Adrenal gland (tissue), 12 donors: ENCODE data around the gene PADI6. TPM values are rescaled to one million over a fixed set of nuclear protein-coding genes. Genes with fewer than 3 reads are reported as not detected.

ENCODE experiments used
- DNase-seq, 7 donors: peaks; one replicate each; pipeline ENCODE4 v3.0.0-alpha.2; 2019 to 2020
- H3K27ac ChIP-seq, 5 donors: fragments of 200-600 bp; sonication (generic) in 4 of 5; 1 replicate in 3 of 5; 2 replicates in 2 of 5; pipeline versions ENCODE4 v1.5.1 to v1.8.0; 2016 to 2020; ENCODE audit warnings: mild to moderate bottlenecking in 1 of 5
- H3K27me3 ChIP-seq: fragments of 200-600 bp; 2 replicates; pipeline ENCODE4 v1.8.0; 2021
- H3K36me3 ChIP-seq, 2 donors: fragments of 200-600 bp; replicated peaks in 1 of 2; 1 replicate in 1 of 2; 2 replicates in 1 of 2; pipeline versions ENCODE4 v1.5.1 to v1.8.0; 2018 to 2022
- H3K4me1 ChIP-seq, 2 donors: fragments of 200-600 bp; replicated peaks in 1 of 2; 1 replicate in 1 of 2; 2 replicates in 1 of 2; pipeline versions ENCODE4 v1.5.1 to v1.8.0; 2018 to 2021
- H3K4me3 ChIP-seq, 4 donors: fragments of 200-600 bp; sonication (generic) in 3 of 4; one replicate each; pipeline ENCODE4 v1.5.1; 2016 to 2018
- H3K9me3 ChIP-seq, 3 donors: fragments of 200-600 bp; sonication (generic) in 1 of 3; replicated peaks in 1 of 3; 1 replicate in 2 of 3; 2 replicates in 1 of 3; pipeline versions ENCODE4 v1.5.1 to v1.8.0; 2016 to 2021
- CTCF ChIP-seq, 6 experiments: fragments of 450-650 bp in 4 of 6; fragments of 200-600 bp in 2 of 6; sonication (generic) in 1 of 6; IDR thresholded peaks; 1 replicate in 5 of 6; 2 replicates in 1 of 6; pipeline versions ENCODE4 v1.5.1 to v1.8.0; 2016 to 2021; ENCODE audit warnings: antibody characterized with exemption in 6 of 6, mild to moderate bottlenecking in 2 of 6, moderate library complexity in 1 of 6
- POLR2A ChIP-seq, 2 donors: fragments of 450-650 bp; IDR thresholded peaks; one replicate each; pipeline ENCODE4 v1.6.1; 2017; ENCODE audit warnings: antibody characterized with exemption in 2 of 2, mild to moderate bottlenecking in 2 of 2, moderate library complexity in 1 of 2
- WGBS, 4 donors: extraction: QIAGEN DNeasy Blood & Tissue Kit in 2 of 4; methylation state at CpG; one replicate each; pipeline versions ENCODE4 v1.1.5 to v1.1.7; 2013 to 2017; 5-methylcytosine and 5-hydroxymethylcytosine counted together
- intact Hi-C, 2 donors: fragments of 100-400 bp; cut with DNase I; formaldehyde crosslinking; loops; one replicate each; pipeline versions ENCODE4 v1.14.1 to v1.15.0; 2022 to 2023
- polyA plus RNA-seq, 3 donors: library from polyadenylated mRNA; stranded (reverse); fragments of 200-250 nt in 2 of 3; fragments of 350-450 nt in 1 of 3; fragmentation: Illumina TruSeq in 1 of 3; extraction: RNeasy Lipid Tissue Mini Kit (QIAGEN cat#74804) in 1 of 3; gene quantifications; one replicate each; pipeline ENCODE4 v1.2.3, GENCODE V29; 2013 to 2014
- total RNA-seq, 9 donors: library from RNA; depleted of rRNA in 4 of 9; stranded (reverse); fragments of >200 nt in 4 of 9; fragments of 120-200 nt in 1 of 9; fragmentation: NEBNext Ultra II Directional in 1 of 9; extraction: Animal tissue kit (Norgen Biotek cat#: 25700) in 1 of 9; gene quantifications; one replicate each; pipeline versions ENCODE4 v1.1.0 to v1.2.4, GENCODE V29; 2013 to 2023
- donor health status: healthy with polysubstance abuse.
- donor health status: Bipolar disorder and iron deficiency.
- donor health status: DM: yes; HTN: yes; CAD: no.
- donor health status: DM: no; HTN: no; CAD: no.
- donor health status: DM: no; HTN: no; CAD: no.
- donor health status: DM: yes; HTN: yes; CAD: no.

PADI6 gene
- total and polyA plus RNA-seq, 12 donors, result not detected

DNA sequence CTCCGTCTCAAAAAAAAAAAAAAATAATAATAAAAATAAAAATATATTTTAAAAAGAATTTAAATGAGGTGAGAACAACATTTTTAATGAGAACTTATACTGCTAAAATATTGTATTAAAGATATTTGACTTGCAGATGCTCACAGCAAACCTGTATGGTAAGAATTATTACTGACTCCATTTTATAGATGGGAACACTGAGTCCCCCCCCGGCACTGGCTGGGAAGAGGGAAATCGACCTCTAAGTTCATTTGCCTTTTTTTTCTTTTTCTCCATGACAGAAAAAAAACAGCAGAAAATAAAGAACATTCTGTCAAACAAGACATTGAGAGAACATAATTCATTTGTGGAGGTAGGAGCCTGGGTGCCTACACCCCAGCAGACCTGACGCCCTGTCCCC lies 13.4 kb upstream of the PADI6 start:
- Histone ChIP-seq H3K27me3 (no peaks in the 10 kb centered on the region), H3K9me3 (no peaks in the 10 kb centered on the region), H3K36me3 (no peaks in the 10 kb centered on the region), H3K4me1 (no peaks in the 10 kb centered on the region), H3K4me3 (no peak overlapping the region), H3K27ac (no peak overlapping the region)
- TF ChIP-seq CTCF (IDR thresholded peaks at IDR 0.05) (no peak), POLR2A (IDR thresholded peaks at IDR 0.05) (no peak)
- no peak for DNase-seq
- intact Hi-C loops, result no loop called here
- WGBS, 4 donors, result 66 to 76% (median 75%) methylated on average over 4 of the region's 4 CpGs

DNA sequence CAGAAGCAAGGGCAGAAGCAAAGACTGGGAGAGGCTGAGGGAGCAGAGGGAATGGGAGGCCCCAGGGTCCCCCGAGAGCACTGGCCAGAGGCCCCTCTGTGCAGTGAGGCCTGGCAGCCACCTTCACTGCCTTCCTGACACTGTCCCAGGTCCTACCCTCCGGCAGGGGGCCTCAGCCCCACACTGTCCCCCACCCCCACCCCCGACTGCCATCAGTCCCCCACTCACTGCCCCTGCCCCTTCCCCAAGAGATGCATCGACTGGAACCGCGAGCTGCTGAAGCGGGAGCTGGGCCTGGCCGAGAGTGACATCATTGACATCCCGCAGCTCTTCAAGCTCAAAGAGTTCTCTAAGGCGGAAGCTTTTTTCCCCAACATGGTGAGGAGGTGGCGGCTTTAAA lies 13.0 kb upstream of the PADI6 start:
- intact Hi-C loops, result no loop called here
- TF ChIP-seq POLR2A (IDR thresholded peaks at IDR 0.05), result no peak
- TF ChIP-seq CTCF (IDR thresholded peaks at IDR 0.05), result no peak
- no peaks in the 10 kb centered on the region for H3K27me3 ChIP-seq

DNA sequence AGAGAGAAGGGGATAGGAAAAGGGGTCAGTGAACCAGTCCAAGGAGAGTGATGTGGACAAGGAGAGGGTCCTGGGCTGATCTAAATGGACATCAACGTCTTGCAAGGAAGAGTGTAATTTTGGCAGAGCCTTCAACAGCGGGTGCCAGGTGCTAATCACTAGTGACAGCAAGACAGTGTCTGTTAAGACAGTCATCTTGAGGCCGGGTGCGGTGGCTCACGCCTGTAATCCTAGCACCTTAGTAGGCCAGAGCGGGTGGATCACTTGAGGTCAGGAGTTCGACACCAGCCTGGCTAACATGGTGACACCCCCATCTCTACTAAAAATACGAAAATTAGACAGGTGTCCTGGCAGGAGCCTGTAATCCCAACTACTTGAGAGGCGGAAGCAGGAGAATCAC lies 12.2 kb upstream of the PADI6 start:
- Histone ChIP-seq H3K27me3 (no peaks in the 10 kb centered on the region), H3K4me1 (no peaks in the 10 kb centered on the region), H3K27ac (no peak overlapping the region), H3K9me3 (no peaks in the 10 kb centered on the region), H3K36me3 (no peaks in the 10 kb centered on the region), H3K4me3 (no peak overlapping the region)
- intact Hi-C loops, result loop anchor here in 1 of 2 donors (10.0 kb wide), 1 partner anchor 1145 kb away; no protein-coding TSS in a partner anchor
- WGBS, 4 donors, result 83 to 89% (median 85%) methylated on average over 9 of the region's 9 CpGs
- TF ChIP-seq CTCF (IDR thresholded peaks at IDR 0.05) (no peak), POLR2A (IDR thresholded peaks at IDR 0.05) (no peak)
- DNase-seq, result no peak

More for the DNA sequence above, 13.0 kb upstream of the PADI6 start:
- Histone ChIP-seq H3K9me3 (no peaks in the 10 kb centered on the region), H3K27ac (no peak overlapping the region), H3K4me3 (no peak overlapping the region), H3K36me3 (no peaks in the 10 kb centered on the region), H3K4me1 (no peaks in the 10 kb centered on the region)
- 49 to 56% (median 54%) methylated on average over 2 to 11 of the region's 11 CpGs for WGBS, 4 donors
- DNase-seq, result no peak

- WGBS, 4 donors, result 79 to 91% (median 82%) methylated on average over 10 to 11 of the region's 11 CpGs
- H3K4me3 ChIP-seq, result no peak overlapping the region
These were observed 11.6 kb upstream of the PADI6 start for GRCh38 chr1:17360272-17360956.

More at GRCh38 chr1:17360272-17360956, 11.6 kb upstream of the PADI6 start:
- no peaks in the 10 kb centered on the region for H3K27me3 ChIP-seq
- no peaks in the 10 kb centered on the region for H3K36me3 ChIP-seq
- DNase-seq, result no peak
- no peaks in the 10 kb centered on the region for H3K4me1 ChIP-seq
- intact Hi-C loops, result loop anchor here in 1 of 2 donors (10.0 kb wide), 1 partner anchor 1144 kb away; no protein-coding TSS in a partner anchor
- TF ChIP-seq CTCF (IDR thresholded peaks at IDR 0.05) (no peak), POLR2A (IDR thresholded peaks at IDR 0.05) (no peak)
- no peaks in the 10 kb centered on the region for H3K9me3 ChIP-seq
- no peak overlapping the region for H3K27ac ChIP-seq
